Body of pancreas (tissue), 4 donors: ENCODE measurements around the gene WFDC9. TPM values are rescaled to one million over a fixed set of nuclear protein-coding genes. Genes with fewer than 3 reads are reported as not detected.
"Not testable (repeated sequence)": the region's sequence is repeated elsewhere in the genome, so short reads cannot be mapped to it uniquely, and the experiment has no call there.

Experiments used
- ATAC-seq: fragments of 150-250 bp; one replicate; pipeline ENCODE4 v1.9.1; 2016
- DNase-seq, 4 donors: peaks; one replicate each; pipeline ENCODE4 v3.0.0-alpha.2; 2019
- H3K27ac ChIP-seq, 4 donors: fragments of 200-600 bp; sonication (generic); 1 replicate in 3 of 4; 2 replicates in 1 of 4; pipeline versions ENCODE4 v1.5.1 to v1.6.1; 2016 to 2019; ENCODE audit warnings: mild to moderate bottlenecking in 1 of 4, mixed read lengths in 1 of 4, moderate library complexity in 1 of 4
- H3K27me3 ChIP-seq, 2 donors: fragments of 200-600 bp; sonication (generic); one replicate each; pipeline ENCODE4 v1.6.0; 2016; ENCODE audit warnings: mild to moderate bottlenecking in 1 of 2
- H3K36me3 ChIP-seq, 2 donors: fragments of 200-600 bp; sonication (generic); replicated peaks in 1 of 2; 2 replicates each; pipeline ENCODE4 v1.5.1; 2016; ENCODE audit warnings: low read depth in 2 of 2; ENCODE audit not compliant: insufficient read depth in 1 of 2
- H3K4me1 ChIP-seq: fragments of 200-600 bp; sonication (generic); one replicate; pipeline ENCODE4 v1.6.0; 2016
- H3K4me3 ChIP-seq, 2 donors: fragments of 200-600 bp; sonication (generic); 1 replicate in 1 of 2; 2 replicates in 1 of 2; pipeline ENCODE4 v1.5.1; 2016 to 2019
- H3K9me3 ChIP-seq, 3 donors: fragments of 200-600 bp; sonication (generic); 1 replicate in 2 of 3; 2 replicates in 1 of 3; pipeline ENCODE4 v1.5.1; 2016
- POLR2A ChIP-seq, 3 donors: fragments of 450-650 bp; IDR thresholded peaks; one replicate each; pipeline ENCODE4 v1.6.1; 2016; ENCODE audit warnings: antibody characterized with exemption in 3 of 3, mild to moderate bottlenecking in 2 of 3
- WGBS, 2 donors: methylation state at CpG; one replicate each; pipeline ENCODE4 v1.1.5; 2017; 5-methylcytosine and 5-hydroxymethylcytosine counted together
- intact Hi-C: fragments of 100-400 bp; cut with DNase I; formaldehyde crosslinking; loops from one replicate; pipeline ENCODE4 v1.15.1; 2023
- total RNA-seq, 2 donors: library from RNA; depleted of rRNA; stranded (reverse); fragments of >200 nt; gene quantifications; one replicate each; pipeline ENCODE4 v1.1.0, GENCODE V29; 2016
- TF ChIP-seq, protein P1 (sequence below), 7 experiments: fragments of 450-650 bp in 4 of 7; fragments of 200-600 bp in 3 of 7; sonication (generic) in 3 of 7; IDR thresholded peaks; one replicate each; pipeline ENCODE4 v1.5.1; 2016 to 2019; ENCODE audit warnings: antibody characterized with exemption in 7 of 7

The WFDC9 gene
- total RNA-seq, 2 donors from 2014 or later, result not detected

DNA sequence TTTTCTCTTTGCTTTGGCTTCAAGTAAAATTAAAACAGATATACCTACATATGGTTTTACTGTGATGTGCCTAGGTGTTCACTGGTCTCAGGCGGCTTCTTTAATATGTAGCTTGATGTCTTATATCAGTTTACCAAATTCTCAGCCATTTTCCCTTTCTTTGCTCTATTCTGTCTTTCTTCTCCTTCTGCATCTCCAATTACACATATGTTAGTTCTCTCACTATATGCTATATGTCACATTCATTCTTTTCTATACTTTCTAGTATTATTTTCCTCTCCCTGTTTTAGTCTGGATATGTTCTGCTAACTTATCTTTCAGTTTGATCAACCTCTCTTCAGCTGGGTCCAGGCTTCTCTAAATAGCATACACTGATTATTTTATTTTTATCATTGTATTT is 37.6 kb downstream of the WFDC9 start:
- TF ChIP-seq, protein P1, sequence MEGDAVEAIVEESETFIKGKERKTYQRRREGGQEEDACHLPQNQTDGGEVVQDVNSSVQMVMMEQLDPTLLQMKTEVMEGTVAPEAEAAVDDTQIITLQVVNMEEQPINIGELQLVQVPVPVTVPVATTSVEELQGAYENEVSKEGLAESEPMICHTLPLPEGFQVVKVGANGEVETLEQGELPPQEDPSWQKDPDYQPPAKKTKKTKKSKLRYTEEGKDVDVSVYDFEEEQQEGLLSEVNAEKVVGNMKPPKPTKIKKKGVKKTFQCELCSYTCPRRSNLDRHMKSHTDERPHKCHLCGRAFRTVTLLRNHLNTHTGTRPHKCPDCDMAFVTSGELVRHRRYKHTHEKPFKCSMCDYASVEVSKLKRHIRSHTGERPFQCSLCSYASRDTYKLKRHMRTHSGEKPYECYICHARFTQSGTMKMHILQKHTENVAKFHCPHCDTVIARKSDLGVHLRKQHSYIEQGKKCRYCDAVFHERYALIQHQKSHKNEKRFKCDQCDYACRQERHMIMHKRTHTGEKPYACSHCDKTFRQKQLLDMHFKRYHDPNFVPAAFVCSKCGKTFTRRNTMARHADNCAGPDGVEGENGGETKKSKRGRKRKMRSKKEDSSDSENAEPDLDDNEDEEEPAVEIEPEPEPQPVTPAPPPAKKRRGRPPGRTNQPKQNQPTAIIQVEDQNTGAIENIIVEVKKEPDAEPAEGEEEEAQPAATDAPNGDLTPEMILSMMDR (IDR thresholded peaks at IDR 0.05), result no peak
- TF ChIP-seq POLR2A (IDR thresholded peaks at IDR 0.05), result no peak

DNA sequence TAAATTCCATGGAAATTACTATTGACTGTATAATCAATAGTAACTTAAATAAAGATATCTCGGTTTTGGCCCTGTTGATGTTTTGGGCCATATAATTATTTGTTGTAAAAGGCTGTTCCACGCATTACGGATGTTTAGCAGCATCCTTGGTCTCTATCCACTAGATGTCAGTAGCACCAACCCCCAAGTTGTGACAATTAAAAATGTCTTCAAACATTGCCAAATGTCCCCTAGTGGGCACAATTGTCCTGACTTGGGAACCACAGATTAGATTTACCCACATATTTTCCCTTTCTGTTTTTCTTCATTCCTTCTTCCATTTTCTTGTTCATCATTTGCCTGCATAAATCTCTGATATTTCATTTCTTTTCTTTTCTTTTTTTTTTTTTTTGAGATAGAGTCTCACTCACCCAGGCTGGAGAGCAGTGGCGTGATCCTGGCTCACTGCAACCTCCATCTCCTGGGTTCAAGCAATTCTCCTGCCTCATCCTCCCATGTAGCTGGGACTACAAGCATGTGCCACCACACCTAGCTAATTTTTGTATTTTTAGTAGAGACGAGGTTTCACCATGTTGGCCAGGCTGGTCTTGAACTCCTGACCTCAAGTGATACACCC is 38.4 kb downstream of the WFDC9 start:
- Histone ChIP-seq H3K27me3 (no peaks in the 10 kb centered on the region), H3K27ac (no peak overlapping the region), H3K4me3 (no peak overlapping the region), H3K4me1 (no peaks in the 10 kb centered on the region), H3K36me3 (no peaks in the 10 kb centered on the region), H3K9me3 (no peaks in the 10 kb centered on the region)
- intact Hi-C loops, result no loop called here
- ATAC-seq, result no peak
- TF ChIP-seq, protein P1 (IDR thresholded peaks at IDR 0.05), result peak in 6 of 7 experiments; percentile 8 to 67 (median 40)
- TF ChIP-seq POLR2A (IDR thresholded peaks at IDR 0.05), result no peak
- WGBS, 2 donors, result 46 to 49% methylated on average over 5 of the region's 5 CpGs
- peak in 2 of 4 donors; percentile 7 to 17 for DNase-seq

More for the DNA sequence above, 37.6 kb downstream of the WFDC9 start:
- Histone ChIP-seq H3K27ac (no peak overlapping the region), H3K4me1 (no peaks in the 10 kb centered on the region), H3K27me3 (no peaks in the 10 kb centered on the region), H3K9me3 (no peaks in the 10 kb centered on the region), H3K36me3 (no peaks in the 10 kb centered on the region), H3K4me3 (no peak overlapping the region)
- intact Hi-C loops, result no loop called here
- 41 to 45% methylated on average over 1 of the region's 1 CpG for WGBS, 2 donors
- no peak for DNase-seq
- ATAC-seq, result no peak

DNA sequence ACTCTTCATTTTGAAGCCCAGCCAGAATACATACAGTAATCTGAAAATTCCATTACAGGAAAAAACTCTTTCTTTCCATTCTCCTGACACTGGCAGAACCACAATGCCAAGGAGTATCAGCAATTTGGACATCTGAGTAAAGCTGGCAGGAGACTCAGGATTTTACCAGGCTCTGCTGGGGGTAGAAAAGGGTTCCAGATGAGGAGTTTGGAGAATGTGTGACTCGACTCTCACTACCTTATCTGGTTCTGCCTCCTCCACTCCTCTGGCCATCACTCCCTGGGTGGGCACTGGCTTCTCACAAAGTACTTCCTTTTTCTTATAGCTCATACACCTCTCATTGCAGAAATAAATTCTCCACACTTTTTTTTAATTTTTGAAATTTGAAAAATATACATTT is 41.4 kb downstream of the WFDC9 start:
- no peak overlapping the region for H3K27ac ChIP-seq
- H3K4me1 ChIP-seq, result no peaks in the 10 kb centered on the region
- no peaks in the 10 kb centered on the region for H3K36me3 ChIP-seq
- no peaks in the 10 kb centered on the region for H3K9me3 ChIP-seq
- H3K27me3 ChIP-seq, result no peaks in the 10 kb centered on the region
- no peak for DNase-seq
- no peak overlapping the region for H3K4me3 ChIP-seq
- intact Hi-C loops, result no loop called here
- no peak for ATAC-seq
- no peak for TF ChIP-seq POLR2A (IDR thresholded peaks at IDR 0.05)
- TF ChIP-seq, protein P1 (IDR thresholded peaks at IDR 0.05), result no peak
- WGBS, 2 donors, result 0 to 8% methylated on average over 1 of the region's 1 CpG

DNA sequence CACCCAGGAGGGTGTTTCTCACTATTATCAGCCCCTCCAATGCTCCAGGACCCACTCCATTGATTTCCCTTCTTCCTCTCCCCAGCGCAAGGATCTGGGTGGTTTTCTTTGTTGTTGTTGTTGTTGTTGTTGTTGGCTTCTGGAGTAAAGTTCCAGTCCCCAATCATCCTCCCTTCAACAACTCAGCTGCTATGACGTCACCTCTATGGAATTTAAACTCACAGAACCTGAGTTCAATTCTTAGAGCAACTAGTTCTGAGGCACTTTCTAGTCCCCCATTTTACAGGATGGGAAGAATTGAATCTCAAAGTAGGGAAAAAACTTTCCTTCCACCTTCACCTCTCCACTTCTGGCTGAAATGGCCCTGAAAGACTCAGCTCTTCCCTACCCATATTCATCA is 42.3 kb downstream of the WFDC9 start:
- ATAC-seq (no peak), DNase-seq (no peak)
- no peaks in the 10 kb centered on the region for H3K4me1 ChIP-seq
- no peak overlapping the region for H3K27ac ChIP-seq
- intact Hi-C loops, result no loop called here
- H3K4me3 ChIP-seq, result no peak overlapping the region
- H3K36me3 ChIP-seq, result no peaks in the 10 kb centered on the region
- H3K27me3 ChIP-seq, result no peaks in the 10 kb centered on the region
- WGBS, 2 donors, result 81 to 87% methylated on average over 2 of the region's 2 CpGs
- TF ChIP-seq, protein P1 (IDR thresholded peaks at IDR 0.05), result no peak
- no peak for TF ChIP-seq POLR2A (IDR thresholded peaks at IDR 0.05)
- H3K9me3 ChIP-seq, result no peaks in the 10 kb centered on the region

DNA sequence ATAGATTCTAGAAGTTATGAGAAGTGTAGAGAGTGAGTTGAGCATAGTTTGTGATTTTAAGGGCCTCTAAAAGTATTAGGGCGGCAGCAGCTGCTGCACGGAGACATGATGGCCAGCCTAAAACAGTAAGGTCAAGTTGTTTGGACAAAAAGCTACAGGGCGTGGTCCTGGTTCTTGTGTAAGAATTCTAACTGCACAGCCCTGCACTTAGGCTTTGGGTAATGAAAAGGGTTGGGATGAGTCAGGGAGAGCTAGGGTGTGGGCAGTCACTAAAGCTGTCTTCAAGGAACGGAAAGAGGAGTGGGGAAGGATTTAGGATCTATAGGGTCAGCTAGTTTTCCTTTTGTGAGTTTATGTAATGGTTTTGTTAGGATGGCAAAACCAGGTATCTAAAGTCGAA is 45.1 kb downstream of the WFDC9 start:
- intact Hi-C loops, H3K27ac ChIP-seq, H3K36me3 ChIP-seq, DNase-seq, H3K9me3 ChIP-seq, H3K4me1 ChIP-seq, ATAC-seq, H3K27me3 ChIP-seq, H3K4me3 ChIP-seq: not testable (repeated sequence)
- 88 to 89% methylated on average over 5 of the region's 5 CpGs for WGBS, 2 donors

DNA sequence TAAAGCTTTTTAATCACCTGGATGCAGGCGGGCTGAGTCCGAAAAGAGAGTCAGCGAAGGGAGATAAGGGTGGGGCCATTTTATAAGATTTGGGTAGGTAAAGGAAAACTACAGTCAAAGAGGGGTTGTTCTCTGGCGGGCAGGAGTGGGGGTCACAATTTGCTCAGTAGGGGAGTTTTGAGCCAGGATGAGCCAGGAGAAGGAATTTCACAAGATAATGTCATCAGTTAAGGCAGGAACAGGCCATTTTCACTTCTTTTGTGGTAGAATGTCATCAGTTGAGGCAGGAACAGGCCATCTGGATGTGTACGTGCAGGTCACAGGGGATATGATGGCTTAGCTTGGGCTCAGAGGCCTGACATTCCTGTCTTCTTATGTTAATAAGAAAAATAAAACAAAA is 46.8 kb downstream of the WFDC9 start:
- H3K27me3 ChIP-seq, H3K9me3 ChIP-seq, H3K4me3 ChIP-seq, DNase-seq, H3K4me1 ChIP-seq, ATAC-seq, H3K27ac ChIP-seq, H3K36me3 ChIP-seq, intact Hi-C loops: not testable (repeated sequence)
- WGBS, 2 donors, result 85 to 86% methylated on average over 5 of the region's 5 CpGs
